ENCODE measurements around the gene SLC16A10.
"Not testable (repeated sequence)": the region's sequence is repeated elsewhere in the genome, so short reads cannot be mapped to it uniquely, and the experiment has no call there.

The SLC16A10 gene

GRCh38 chr6:111086685-111087084, 618 bp upstream of the SLC16A10 start:
- no peak for DNase-seq

- peak; percentile 60 for DNase-seq
Observed at GRCh38 chr6:111087871-111088667, 766 bp downstream of the SLC16A10 start.

- no peak for DNase-seq
Observed at GRCh38 chr6:111088668-111089003, 1.3 kb downstream of the SLC16A10 start.

DNA sequence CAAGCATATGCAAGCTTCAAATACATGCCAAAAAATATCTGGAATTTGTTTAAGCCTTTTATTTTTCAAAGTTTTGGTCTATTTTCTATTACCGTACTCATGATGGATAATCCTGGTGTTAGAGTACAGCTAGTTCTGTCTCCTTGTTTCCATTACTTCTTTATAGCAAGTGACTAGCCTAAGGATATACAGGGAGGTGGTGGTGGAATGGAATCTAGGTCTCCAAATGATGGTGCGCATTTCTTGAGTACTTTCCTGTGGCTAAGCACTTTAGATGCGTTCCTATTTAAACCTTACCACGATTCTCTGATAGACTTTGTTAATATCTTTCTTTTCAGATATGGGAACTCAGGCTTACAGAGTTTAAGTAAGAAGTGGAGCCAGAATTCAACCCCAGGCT, 3.5 kb downstream of the SLC16A10 start:
- DNase-seq: no peak

DNA sequence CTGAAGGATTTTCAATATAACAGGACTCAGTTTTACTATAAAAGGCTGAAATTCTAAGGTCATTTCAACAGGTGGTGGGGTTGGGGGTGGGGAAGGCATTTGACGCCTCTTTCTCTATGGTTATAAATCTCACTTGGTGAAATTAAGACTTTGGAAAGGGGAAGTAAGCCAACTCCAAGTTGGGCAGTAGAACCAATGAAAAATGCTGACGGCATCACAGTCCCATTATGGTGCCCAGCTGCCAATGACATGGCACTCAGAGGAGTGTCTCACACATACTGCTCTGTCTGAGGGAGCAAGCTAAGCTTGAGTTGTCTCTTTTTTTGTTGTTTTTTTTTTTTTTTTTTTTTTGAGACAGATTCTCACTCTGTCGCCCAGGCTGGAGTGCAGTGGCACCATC, 4.7 kb downstream of the SLC16A10 start:
- DNase-seq: no peak

DNA sequence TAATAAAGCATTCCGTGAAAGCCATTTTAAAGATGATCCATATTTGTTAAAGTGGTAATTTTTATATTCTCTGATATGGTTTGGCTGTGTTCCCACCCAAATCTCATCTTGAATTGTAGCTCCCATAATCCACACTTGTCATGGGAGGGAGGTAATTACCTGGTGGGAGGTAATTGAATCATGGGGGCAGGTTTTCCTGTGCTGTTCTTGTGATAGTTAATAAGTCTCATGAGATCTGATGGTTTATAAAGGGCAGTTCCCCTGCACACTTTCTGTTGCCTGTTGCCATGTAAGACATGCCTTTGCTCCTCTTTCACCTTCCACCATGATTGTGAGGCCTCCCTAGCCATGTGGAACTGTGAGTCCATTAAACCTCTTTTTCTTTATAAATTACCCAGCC, 8.2 kb downstream of the SLC16A10 start:
- not testable (repeated sequence) for DNase-seq

DNA sequence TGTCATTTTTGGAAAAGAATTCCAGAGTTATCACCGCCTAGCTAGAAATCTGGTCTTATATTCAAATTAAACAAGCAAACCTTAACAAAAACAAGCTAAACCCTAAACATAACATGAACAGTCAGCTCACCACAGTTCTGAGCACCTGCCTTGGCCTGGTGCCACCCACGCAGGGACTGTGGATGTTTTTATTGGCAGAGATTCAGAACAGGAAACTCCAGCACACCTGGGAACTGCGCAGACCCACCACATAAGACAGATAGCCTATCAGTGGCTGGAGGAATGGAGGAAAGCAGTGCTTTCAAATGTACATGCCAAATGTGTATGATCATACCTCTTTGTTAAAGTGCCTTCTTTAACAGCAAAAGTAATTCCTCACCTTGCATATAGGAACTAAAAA, 8.9 kb downstream of the SLC16A10 start:
- DNase-seq: peak; percentile 46

GRCh38 chr6:111098597-111098996, 11.3 kb downstream of the SLC16A10 start:
- no peak for DNase-seq

DNA sequence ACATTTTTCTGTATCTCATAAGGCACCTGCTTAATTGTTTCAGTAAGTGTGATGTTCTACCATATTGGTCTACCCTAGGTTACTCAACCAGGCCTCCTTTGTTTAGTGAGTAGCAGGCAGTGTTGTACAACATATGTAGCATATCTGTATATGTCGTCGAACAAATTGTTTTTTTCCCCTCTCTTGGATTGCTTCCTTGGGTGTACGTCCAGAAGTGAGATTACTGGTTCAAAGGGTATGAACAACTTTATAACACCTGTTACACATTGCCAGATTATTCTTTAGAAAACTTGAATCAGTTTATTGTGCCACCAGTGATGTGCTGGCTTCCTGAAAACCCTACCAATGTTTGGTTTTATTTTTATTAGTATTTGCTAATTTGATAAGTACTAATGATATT, 14.7 kb downstream of the SLC16A10 start:
- no peak for DNase-seq

DNA sequence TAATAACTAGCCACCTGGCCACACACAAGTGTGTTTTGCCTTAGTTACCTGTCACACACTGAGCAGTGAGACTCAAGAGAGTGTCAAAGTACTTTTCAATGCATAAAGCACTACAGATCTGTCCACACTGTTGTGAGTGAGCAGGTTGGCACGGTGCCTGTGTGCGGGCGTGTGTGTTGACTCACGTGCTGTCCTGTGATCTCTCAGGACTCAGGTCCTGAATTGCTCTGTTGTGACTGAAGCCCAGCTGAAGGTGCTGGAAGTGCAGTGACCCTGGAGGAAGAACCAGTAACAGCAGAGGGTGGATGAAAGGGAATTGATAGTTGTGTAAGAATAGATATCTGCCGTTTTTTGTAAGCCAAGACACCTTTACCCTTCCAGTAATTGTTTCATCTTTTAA, 18.3 kb downstream of the SLC16A10 start:
- no peak for DNase-seq

DNA sequence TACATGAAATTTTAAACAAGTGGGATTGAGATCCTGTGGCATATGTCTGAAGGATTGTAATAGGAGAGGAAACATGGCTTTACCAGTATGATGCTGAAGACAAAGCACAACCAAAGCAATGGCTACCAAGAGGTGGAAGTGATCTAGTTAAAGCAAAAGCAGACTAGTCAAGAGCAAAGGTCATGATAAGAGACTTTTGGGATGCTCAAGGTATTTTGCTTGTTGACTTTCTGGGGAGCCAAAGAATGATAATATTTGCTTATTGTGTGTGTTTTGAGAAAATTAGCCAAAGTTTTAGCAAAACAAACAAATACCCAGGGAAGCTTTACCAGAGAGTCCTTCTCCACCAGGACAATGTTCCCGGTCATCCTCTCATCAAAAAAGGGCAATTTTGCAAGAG, 20.3 kb downstream of the SLC16A10 start:
- DNase-seq: no peak

GRCh38 chr6:111110036-111110435, 22.7 kb downstream of the SLC16A10 start:
- DNase-seq: no peak

DNA sequence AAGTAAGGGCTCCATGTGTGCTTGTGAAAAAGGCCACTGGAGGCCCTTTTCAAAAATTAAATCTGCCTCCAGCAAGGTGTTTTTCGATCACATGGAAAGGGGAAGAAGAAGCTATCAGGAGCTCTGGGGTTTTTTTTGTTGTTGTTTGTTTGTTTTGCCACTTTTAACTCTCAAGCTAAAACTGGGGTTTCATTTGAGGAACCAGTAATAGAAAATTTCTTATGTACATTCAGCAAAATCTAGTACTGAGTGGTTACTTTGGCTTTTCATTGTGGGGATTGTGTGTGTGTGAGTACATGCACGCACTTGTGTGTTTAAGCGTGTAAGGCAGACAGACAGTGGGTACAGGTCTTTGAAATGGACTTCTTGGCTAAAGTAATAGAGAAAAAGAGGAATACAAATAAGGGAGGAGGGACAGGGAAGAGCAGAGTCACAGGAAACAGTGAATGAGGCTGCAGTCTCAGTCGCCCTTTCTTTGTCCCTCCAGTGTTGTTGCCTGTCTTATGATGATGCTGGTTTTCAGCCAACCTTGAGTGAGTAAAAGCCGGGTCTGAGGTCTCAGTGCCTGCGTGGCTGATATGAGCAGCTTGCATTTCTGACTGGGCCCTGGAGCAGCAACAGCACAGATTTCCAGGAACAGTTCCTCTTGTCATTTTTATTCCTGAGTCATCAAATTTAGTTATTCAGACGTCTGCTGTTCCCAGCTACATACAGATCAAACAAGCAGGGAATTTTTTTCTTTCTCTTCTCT, 26.2 kb downstream of the SLC16A10 start:
- DNase-seq: peak; percentile 10

GRCh38 chr6:111114087-111114443, 26.8 kb downstream of the SLC16A10 start:
- no peak for DNase-seq

DNA sequence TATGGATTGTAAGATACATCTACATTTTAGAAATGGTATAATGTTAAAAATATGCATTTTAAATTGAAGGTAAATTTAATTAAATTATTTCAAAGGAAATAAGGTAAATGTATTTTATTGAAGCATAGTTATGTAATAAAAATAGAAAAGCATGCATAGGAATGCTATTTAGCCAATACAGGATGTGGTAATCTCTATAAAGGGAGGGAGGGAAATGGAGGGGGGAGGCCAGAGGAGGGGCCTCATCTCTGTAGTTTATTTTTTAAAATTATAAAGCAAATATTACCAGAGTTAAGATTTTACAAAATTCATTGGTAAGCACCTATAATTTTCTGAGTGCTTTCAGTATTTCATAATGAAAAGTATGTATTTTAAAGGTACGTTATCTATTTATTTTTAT, 27.2 kb downstream of the SLC16A10 start:
- DNase-seq: no peak

- DNase-seq: no peak
Observed at GRCh38 chr6:111118826-111119225, 31.5 kb downstream of the SLC16A10 start.

- DNase-seq: no peak
Observed at GRCh38 chr6:111119571-111120329, 32.4 kb downstream of the SLC16A10 start.

DNA sequence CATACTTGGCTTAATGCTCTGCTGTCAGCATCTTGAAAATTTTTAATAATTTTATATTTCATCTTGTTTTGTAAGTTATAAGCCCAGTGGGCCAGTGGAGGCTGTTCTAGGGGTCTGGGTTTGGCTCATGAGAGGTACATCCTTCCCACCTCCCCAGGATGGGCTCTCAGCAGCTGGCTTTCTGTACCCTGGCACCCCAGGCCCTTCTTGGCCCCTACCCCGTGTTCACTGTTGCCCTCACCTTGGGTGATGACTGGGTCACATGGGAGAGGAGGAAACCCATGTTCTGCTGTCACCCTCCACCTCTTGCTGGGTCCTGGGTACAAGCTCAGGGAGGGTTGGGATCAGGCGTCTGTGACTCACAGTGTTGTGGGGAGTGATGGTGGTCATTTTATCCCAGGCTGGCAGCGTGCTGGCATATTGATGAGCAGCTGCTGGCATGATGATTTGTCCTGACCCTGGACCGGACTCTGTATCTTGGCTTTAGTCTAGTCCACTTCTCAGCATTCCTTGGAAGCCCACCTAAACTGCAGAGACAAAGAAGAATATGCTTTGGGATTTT, 34.6 kb downstream of the SLC16A10 start:
- no peak for DNase-seq

DNA sequence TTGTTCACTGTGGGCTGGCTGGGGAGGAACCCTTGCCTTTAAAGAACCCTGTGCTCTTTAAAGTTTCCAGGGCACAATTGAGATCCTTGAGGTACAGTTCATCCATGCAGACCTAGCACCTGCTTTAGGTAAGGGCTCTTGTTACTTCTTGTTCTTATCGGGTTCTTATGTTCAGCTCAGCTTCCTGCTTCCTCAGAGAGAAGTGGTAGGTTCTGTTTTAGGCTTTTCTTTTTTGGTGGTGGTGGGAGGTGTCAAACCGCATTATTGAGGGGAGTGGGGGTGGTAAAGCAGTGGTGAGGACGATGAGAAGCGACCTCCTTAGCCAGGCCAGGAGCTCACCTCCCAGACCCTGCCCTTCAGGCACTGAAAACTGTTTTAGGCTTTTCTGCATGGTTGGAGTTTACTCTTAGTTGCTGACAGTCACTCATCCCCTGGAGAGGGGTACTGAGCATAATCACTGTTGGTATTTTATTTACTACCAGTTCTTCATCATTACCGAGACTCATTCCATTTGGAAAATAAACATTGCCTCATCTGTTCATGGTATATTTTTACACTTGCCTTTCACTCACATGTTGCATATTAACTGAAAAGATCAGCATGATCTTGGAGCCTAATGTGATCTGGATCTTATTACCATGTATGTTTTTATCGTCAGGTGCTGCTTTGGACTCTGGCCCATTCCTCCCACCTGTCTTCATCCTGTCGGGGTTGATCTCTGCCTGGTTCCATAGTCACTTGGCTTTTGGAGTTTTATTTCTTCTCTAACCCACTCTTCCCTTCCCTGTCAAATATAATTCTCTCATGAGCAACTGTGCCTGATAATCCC, 35.4 kb downstream of the SLC16A10 start:
- no peak for DNase-seq

DNA sequence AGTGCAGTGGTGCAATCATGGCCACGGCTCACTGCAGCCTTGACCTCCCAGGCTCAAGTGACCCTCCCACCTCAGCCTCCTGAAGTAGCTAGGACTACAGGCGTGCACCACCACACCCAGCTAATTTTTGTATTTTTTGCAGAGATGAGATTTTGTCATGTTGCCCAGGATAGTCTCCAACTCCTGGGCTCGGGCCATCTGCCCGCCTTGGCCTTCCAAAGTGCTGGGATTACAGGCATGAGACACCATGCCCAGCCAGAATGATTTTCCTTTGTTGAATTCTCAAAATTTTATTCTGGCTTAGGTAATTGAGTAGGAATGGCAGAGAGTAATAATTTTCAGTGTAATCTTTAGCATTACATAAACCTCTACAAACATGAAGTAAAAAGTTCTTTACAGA, 37.1 kb downstream of the SLC16A10 start:
- no peak for DNase-seq

GRCh38 chr6:111129013-111129412, 41.7 kb downstream of the SLC16A10 start:
- no peak for DNase-seq

DNA sequence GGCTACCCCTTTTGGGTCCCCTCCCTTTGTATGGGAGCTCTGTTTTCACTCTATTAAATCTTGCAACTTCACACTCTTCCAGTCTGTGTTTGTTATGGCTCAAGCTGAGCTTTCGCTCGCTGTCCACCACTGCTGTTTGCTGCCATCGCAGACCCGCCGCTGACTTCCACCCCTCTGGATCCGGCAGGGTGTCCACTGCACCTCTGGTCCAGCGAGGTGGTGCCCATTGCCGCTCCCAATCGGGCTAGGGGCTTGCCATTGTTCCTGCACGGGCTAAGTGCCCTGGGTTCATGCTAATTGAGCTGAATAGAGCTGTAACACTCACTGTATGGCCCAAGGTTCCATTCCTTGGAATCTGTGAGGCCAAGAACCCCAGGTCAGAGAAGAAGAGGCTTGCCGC, 43.7 kb downstream of the SLC16A10 start:
- not testable (repeated sequence) for DNase-seq

- not testable (repeated sequence) for DNase-seq
Observed at GRCh38 chr6:111132669-111133068, 45.4 kb downstream of the SLC16A10 start.

All from activated CD4-positive, alpha-beta T cell treated with anti-CD3 and anti-CD28 coated beads, Interleukin-2, amount 50 U/mL, for 1 hour (primary cell).